ENCODE data around the gene A4GALT.
"Not testable (repeated sequence)": the region's sequence is repeated elsewhere in the genome, so short reads cannot be mapped to it uniquely, and the experiment has no call there.

A4GALT gene

DNA sequence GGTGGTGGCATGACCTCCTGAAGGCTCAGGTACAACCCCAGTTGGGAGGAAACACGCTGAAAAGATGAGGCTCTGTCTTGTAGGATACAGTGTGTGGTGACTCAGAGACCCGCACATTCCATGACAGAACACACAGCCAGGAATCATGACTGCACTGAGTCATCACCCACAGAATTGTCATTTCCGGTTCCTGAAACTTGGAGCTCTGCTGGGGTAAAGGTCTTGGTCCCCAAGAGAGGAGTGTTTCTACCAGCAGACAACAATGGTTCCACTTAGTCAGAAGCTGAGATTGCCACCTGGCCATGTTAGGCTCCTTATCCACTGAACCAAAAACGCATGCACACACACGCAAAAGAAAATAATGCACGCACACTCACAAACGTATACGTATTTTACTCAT, 40.0 kb downstream of the A4GALT start:
- DNase-seq = no peak

DNA sequence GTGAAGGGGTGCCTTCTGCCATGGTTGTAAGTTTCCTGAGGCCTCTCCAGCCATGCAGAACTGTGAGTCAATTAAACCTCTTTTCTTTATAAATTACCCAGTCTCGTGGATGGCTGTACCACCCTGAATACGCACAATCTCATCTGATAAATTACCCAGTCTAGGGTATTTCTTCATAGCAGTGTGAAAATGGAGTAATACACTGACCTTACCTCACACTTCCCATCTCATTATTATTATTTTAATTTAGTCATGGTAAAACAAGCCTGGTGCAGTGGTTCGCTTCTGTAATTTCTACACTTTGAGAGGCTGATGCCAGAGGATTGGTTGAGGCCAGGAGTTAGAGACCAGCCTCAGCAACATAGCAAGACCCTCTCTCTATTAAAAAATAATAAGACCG, 41.0 kb downstream of the A4GALT start:
- no peak for DNase-seq

DNA sequence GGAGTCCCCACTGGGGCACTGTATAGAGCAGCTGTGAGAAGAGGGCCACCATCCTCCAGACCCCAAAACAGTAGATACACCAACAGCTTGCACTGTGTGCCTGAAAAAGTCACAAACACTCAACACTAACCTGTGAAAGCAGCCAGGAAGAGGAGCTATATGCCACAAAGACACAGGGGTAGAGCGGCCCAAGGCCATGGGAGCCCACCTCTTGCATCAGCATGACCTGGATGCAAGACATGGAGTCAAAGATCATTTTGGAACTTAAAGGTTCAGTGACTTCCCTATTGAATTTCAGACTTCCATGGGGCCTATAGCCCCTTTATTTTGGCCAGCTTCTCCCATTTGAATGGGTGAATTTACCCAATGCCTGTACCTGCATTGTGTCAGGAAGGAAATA, 41.8 kb downstream of the A4GALT start:
- no peak for DNase-seq

DNA sequence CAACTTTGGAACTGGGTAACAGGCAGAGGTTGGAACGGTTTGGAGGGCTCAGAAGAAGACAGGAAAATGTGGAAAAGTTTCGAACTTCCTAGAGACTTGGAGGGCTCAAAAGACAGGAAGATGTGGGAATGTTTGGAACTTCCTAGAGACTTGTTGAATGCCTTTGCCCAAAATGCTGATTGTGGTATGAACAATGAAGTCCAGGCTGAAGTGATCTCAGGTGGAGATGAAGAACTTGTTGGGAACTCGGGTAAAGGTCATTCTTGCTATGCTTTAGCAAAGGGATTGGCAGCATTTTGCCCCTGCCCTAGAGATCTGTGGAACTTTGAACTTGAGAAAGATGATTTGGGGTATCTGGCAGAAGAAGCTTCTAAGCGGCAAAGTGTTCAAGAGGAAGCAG, 42.7 kb downstream of the A4GALT start:
- DNase-seq = not testable (repeated sequence)

DNA sequence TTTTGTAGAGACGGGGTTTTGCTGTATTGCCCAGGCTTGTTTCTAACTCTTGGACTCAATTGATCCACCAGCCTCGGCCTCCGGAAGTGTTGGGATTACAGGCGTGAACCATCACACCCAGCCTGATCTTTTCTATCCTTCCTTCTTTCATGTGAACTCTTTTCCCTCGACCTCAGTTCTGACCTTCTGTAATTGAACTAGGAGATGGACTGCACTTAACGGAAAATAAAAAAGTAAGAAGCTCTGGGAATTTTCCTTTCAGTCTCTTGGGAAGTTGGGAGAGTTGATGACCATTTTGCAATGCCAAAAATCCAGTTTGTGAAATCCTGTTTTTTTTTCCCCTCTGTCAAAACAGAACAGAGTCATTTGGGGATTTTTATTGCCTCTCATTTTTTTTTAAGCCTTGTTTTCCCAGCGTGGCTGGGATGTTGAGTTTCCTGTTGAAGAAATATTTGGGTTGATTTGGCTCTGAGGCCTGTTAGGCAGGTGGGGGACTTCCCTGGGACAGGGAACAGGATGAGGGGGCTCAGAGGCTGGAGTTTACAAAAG, 44.5 kb downstream of the A4GALT start:
- DNase-seq = no peak

DNA sequence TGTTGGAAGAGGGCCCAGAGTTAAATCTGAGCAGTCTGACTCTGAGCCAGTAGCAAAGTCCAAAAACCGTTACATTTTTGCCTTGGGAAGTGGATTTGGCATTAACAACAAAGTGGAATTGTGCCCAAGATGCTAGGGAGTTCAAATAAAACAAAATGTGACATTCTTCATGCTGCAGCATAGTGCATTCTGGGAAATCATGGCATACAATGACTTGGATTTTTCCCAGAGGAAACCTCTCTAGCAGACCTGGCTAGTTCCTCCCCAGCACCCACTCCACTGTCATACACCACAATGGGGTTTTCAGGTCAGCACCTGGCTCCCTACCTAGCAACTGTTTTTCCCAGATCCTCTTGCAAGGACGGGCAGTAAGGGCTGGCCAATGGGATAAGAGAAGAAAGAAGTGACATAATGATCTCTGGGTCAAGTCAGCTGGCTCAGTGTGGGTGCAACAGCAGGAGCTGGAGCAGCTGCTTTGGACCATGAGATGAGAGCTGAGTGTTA, 46.7 kb downstream of the A4GALT start:
- no peak for DNase-seq

DNA sequence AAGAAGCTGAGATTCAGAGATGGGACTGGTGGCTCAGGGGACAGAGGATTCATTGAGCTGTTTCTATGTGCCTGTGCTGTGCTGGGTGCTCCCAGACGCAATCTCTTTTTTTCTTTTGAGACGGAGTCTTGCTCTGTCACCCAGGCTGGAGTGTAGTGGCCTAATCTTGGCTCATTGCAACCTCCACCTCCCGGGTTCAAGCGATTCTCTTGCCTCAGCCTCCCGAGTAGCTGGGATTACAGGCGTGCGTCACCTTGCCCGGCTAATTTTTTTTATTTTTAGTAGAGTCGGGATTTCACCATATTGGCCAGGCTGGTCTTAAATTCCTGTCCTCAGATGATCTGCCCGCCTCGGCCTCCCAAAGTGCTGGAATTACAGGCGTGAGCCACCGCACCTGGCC, 47.6 kb downstream of the A4GALT start:
- not testable (repeated sequence) for DNase-seq

DNA sequence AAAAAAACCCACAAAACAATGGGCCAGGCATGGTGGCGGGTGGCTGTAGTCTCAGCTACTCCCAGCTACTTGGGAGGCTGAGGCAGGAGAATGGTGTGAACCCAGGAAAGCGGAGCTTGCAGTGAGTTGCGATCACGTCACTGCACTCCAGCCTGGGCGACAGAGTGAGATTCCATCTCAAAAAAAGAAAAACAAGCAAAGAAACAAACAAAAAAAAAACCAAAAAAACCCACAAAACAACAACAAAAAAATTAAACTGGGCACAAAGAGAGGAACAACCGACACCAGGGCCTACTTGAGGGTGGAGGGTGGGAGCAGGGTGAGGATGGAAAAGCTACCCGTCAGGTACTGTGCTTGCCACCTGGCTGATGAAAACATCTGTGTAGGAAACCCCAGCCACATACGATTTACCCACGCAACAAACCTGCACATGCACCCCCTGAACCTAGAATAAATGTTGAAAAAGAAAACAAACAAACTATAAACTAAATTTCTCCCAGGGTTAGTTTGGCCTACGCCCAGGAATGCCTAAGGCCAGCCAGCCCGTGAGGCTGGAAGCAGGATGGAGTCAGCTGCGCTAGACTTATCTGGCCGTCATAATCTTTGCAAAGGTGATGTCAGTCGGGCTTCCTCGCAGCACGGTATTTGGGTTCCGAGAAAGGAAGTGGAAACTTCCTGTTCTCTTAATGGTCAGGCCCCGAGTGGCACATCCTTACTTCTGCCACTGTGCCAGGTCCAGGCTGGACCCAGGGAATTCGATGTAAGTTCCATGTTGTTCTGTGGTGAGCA, 49.6 kb downstream of the A4GALT start:
- DNase-seq = no peak

DNA sequence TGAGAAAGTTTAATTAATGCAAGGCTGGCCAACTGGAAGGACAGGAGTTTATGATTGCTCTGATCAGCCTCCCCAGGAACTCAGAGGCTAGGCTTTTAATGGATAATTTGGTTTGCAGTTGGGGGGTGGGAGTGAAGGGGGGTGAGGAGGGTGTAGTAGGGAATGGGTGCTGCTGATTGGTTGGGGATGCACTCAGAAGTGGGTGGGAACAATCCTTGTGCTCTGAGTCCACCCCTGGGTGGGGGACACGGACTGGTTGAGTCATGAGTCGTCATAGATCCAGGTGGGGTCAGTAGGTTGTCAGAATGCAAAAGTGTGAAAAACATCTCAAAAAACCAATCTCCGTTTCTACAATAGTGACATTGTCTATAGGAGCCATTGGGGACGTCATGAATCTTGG, 50.6 kb downstream of the A4GALT start:
- no peak for DNase-seq

DNA sequence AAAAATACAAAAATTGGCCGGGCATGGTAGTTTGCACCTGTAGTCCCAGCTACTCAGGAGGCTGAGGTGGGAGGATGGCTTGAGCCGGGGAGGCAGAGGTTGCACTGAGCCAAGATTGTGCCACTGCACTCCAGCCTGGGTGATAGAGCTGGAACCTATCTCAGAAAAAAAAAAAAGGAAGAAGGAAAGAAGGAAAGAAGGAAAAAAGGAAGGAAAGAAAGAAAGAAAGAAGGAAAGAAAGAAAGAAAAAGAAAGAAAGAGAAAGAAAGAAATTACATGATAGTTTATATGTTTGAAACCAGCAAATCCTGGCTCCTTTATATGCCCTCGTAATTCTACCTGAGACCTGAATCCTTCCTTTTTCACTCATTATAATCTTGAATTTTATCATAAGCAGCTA, 54.3 kb downstream of the A4GALT start:
- not testable (repeated sequence) for DNase-seq

DNA sequence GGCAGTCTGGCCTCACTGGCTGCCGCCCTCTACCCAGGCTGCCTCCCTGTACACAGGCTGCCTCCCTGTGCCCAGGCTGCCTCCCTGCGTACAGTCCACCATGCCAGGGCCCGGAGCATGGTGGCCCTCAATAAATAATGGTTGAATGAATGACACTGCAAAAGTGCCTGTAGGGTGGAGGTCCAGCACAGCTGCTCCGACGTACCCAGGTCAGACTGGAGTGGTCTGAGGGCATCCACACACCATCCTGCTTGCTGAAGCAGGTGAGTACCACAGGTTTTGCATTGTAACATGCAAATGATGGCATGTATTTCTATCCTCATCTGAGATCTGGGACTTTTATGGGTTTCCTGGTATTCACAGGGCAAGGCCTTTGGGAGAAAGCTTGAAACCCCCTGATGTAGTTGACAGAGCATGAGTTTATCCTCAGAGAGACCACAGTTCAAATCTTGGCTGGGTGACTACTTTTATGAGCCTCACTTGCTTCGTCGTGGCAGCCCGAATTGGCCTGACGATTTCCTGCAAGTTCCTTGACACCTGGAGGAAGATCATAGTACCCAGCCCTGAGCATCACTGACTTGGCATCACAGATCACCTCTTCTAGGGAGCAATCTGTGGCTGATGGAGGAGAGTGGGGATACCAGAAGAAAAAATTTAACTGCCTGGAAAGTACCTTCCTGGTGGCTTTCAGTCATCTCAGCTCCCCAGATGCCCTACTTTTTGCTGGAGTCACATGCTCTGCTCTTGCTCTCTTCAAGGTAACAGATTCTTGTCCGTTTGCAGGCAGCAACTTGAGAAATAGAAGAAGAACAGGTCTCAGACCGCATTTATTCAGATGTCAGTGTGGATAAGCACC, 55.5 kb downstream of the A4GALT start:
- DNase-seq = no peak

DNA sequence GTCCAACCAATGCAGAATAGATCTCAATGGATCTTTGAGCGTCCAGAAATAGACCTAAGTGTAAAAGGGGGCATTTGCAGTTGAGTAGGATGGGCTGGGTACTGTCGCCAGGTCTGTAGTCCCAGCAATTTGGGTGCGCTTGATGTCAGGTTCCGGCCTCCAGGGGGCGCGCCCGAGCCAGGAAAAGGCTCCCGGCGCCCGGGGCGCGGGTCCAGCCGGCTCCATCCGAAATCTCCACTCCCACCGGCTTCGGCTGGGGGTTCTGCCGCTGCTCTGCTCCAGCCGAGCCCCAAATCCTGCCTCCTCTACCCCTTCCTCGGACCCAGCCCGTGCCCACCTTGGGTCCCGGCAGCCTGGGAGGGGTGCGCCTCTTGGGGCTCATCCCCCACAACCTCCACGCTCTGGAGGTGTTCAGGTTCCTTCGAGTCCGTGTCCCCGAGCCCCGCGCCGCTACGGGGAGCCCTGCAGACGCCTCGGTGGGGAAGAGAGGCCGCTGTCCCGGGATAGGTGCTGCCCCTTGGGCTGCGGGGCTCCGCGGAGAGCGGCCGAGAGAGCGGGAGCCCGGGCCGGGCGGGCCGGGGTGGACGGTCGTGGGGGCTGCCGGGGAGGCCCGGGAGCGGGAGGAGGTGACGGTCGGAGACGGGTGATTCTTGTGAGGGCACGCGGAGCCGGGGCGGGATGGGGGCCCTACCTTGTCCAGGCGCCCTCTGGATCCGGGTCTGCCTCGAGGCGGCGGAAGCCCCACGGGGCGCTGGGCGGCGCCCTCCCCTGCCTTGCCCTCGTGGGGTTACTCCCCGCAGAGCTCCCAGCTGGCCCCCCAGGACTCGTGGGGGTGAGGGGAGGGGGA, 58.5 kb downstream of the A4GALT start:
- peak; percentile 90 to 92 for DNase-seq

DNA sequence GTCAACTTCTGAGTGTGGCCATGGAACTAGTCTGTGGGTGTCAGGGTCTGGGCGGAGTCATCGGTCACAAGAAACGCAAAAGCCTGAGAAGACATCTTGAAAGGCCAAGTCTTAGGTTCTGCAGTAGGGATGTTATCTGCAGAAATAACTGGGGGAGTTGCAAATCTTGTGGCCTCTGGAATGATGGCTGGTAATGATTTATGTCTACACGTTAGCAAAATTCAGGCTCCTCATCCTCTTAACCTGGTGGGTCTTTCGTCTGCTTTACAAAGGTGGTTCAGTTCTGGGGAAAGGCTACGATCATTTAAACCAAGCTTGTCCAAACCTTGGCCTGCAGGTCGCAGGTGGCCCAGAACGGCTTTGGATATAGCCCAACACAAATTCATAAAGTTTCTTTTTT, 64.1 kb downstream of the A4GALT start:
- DNase-seq = no peak

DNA sequence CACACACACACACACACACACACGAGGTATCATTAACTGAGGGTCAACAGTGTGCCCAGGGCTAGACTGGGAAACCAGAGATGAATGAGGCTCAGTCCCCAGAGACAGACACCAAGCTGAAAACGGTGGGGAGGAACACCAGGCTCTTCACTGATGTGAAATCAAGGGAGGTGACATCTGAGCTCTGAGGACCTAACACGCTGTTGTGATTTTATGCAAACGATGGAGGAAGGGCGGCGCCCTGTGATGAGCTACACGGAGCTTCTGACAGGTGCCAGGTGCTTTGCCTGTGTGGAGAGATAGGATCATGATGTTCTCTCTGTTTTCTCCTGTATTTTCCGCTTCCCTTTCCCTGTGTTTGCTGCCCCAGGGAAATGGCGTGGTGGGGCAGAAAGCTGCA, 65.0 kb downstream of the A4GALT start:
- no peak for DNase-seq

DNA sequence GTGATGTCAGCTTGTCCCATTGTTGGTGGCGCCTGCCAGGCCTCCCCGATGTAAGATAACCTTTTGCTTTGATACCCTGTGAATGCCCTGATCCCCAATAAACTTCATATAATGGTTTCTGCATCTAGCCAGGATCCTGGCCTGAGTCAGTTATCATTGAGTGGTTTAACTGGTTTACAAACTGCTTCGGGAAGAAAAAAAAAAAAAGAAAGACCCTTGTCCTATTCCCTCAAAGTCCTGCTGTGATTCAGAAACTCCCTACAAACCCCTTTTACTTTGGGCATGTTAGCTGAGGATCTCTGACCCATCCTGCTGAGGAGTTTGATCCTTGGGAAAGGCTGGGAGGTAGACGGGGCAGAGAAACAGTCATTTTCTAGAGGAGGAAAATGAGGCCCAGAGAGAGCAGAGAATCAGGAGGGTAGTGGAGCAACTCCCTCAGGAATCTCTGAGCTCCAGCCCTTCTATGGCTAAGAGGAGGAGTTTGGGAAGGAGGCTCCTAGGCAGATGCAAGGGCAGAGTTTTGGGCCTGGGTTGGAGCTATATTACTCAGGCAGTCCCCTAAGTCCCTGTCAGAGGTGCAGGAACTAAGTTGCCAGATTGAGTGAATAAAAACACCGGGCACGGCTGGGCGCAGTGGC, 66.1 kb downstream of the A4GALT start:
- DNase-seq = no peak

DNA sequence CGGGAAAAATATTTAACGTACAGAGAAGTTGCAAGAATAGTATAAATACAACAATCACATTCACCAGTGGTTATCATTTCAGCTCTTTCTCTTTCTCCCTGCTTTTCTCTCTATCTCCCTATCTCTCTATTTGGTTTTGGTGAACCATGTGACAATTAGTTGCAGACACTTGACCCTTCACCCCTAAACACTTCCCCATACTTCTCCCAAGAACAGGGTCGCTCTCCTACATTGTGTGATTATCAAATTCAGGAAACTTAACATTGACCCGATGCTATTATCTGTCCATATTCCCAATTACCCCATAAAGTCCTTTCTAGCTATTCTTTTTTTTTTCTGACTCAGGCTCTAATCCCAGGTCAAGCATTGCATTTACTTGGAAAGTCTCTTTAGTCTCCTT, 66.7 kb downstream of the A4GALT start:
- no peak for DNase-seq

DNA sequence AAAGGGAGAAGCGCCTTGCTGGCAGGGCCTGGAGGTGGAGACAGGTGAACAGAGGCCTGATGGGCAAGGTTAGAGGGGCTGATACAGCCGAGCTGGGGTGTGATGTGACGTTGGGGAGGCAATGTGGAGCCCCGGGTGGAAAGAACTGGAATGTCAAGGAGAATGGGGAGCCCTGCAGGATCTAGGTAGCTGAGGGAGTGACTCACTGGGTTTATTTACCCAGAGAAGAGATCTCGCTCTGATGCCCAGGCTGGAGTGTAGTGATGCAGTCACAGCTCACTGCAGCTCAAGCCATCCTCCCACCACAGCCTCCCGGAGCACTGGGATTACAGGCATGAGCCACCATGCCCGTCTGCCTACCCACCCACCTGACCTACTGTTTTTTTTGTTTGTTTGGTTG, 69.5 kb downstream of the A4GALT start:
- DNase-seq = no peak

DNA sequence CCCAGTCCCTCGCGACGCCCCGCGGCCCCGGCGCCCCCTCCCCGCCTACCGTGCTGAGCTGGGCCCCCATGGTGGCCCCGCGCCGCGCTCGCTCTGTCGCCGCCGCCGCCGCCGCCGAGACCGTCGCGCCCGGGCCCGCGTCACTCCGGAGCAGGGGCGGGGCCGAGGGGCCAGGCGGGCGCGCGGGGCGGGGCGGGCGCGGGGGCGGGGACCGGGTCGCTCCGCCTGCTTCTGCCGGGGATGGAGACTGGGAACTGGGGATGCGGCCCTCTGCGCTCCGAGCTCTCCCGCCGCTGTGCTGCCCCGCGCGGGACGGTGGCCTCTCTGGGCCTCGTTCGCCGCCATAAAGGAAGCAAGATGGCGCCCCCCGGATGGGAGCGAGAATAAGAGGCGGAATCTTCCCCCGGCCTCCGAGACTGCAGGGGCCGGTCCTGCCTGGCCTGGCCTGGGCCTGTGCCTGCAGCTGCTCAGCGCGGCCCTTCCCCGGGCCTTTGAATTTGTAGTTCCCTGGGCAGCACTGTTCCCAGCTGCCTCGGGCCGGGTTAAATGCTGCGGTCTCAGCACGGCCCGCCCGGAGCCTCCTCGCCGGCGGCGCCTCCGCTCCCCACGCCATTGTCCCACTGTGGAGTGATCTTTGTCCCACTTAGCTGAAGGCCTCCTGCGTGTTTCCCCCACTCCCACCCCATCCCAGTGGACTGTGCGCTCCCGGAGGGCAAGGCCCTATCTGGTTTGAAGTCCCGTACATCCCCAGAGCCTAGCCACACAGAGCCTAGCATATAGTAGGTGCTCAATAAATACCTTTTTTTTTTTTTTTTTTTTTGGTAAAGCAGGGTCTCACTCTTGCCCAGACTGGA, 71.2 kb downstream of the A4GALT start, which contains the start of gene CYB5R3:
Gene CYB5R3, minus strand, starts transcription at position 147 of the 854 bp plus-strand sequence. Its CDS starts 77 bp downstream, at position 70.
- peak; percentile 87 to 90 for DNase-seq

DNA sequence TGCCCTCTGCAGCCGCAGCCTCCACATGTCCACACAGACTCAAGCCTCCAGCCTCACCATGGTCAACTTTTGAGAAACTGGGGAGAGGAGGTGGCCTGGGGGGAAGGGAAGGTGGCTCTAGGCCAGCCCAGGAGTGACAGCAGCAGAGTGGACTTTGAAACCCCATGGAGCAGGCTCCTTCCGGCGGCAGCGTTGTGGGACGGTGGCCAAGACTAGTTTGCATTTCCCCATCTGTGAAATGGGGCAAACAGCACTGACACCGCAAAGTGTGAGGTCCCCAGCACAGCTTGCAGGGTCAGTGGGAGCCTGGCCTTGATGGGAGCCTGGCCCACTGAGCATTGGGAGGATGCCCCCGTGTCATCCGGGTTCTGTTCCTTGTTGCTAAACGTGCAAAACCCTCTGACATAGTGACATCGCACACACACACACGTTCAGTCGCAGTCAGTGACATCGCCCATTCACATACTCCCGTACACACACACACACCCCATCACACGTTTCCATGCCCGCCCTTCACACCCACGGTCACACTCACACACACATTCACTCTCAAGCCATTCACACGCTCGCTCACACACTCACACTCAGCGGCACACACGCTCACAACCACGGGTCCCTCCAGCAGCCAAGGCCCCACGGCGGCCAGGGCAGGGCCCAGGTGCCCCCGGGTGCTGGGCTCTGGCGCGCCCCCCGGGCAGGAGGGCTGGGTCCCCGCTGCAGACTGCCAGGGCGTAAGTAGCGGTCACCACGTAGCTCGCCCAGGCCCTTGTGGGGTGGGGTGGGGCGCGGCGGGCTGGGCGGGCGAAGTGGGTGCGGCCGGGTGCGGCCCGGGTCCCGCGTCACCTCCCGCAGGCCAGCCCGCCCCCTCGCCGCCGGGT, 72.1 kb downstream of the A4GALT start:
- DNase-seq = peak; percentile 58 to 62

DNA sequence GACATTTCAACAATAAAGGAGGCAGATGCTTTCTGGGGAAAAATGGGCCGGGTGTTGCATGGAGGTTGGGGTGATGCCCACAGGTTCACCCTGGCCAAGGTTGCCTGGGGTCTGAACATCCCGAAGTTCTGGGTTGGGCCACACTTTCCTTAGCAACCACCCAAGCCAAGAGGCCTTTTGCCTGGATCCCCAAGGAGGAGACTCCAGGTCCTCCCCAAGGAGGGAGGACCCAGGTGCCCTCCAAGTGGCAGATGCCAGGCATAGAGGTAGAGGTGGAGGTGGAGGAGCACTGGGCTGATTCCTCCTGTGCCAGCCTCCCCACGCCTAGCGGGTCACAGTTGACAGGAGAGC, 72.7 kb downstream of the A4GALT start:
- DNase-seq = no peak

Data from activated T-cell treated with anti-CD3 and anti-CD28 coated beads, Interleukin-2, amount 50 U/mL, for 48 hours (primary cell).